ENCODE data around the gene SMC1B. TPM values are rescaled to one million over a fixed set of nuclear protein-coding genes. Genes with fewer than 3 reads are reported as not detected.

The SMC1B gene, protein sequence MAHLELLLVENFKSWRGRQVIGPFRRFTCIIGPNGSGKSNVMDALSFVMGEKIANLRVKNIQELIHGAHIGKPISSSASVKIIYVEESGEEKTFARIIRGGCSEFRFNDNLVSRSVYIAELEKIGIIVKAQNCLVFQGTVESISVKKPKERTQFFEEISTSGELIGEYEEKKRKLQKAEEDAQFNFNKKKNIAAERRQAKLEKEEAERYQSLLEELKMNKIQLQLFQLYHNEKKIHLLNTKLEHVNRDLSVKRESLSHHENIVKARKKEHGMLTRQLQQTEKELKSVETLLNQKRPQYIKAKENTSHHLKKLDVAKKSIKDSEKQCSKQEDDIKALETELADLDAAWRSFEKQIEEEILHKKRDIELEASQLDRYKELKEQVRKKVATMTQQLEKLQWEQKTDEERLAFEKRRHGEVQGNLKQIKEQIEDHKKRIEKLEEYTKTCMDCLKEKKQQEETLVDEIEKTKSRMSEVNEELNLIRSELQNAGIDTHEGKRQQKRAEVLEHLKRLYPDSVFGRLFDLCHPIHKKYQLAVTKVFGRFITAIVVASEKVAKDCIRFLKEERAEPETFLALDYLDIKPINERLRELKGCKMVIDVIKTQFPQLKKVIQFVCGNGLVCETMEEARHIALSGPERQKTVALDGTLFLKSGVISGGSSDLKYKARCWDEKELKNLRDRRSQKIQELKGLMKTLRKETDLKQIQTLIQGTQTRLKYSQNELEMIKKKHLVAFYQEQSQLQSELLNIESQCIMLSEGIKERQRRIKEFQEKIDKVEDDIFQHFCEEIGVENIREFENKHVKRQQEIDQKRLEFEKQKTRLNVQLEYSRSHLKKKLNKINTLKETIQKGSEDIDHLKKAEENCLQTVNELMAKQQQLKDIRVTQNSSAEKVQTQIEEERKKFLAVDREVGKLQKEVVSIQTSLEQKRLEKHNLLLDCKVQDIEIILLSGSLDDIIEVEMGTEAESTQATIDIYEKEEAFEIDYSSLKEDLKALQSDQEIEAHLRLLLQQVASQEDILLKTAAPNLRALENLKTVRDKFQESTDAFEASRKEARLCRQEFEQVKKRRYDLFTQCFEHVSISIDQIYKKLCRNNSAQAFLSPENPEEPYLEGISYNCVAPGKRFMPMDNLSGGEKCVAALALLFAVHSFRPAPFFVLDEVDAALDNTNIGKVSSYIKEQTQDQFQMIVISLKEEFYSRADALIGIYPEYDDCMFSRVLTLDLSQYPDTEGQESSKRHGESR
- total RNA-seq = under 1 TPM in 1 of 10 donors, not detected in 9; 0.05 TPM
- polyA plus RNA-seq = not detected
- long read RNA-seq, donor 1, partial matches to known transcripts = 0 of 1 reads
- long read RNA-seq, donor 1, other reads (novel, unspliced or antisense) = 1 of 1 reads
- long read RNA-seq, donor 2 = 0 reads
- long read RNA-seq, donor 3, partial matches to known transcripts = 0 of 1 reads
- long read RNA-seq, donor 3, other reads (novel, unspliced or antisense) = 1 of 1 reads

GRCh38 chr22:45413368-45414211 is at the start of gene SMC1B, which contains the start of gene RIBC2:
Gene SMC1B (minus strand): TSS chr22:45413599. CDS start chr22:45413567, 32 bp downstream.
Gene RIBC2 (plus strand): TSS chr22:45413693. CDS start chr22:45413887, 194 bp downstream.
- peak; percentile 85 to 96 (median 90) for ATAC-seq
- intact Hi-C loops (cut with DNase I) = loop anchor here in 1 of 10 donors (5.0 kb wide), 1 partner anchor 71 kb away; no protein-coding TSS in a partner anchor
- no peaks in the 10 kb centered on the region for H3K9me3 ChIP-seq
- peaks cover 0 to 21% (median 11%) of the 10 kb centered on the region in 9 donors for H3K4me1 ChIP-seq
- H3K36me3 ChIP-seq = no peaks in the 10 kb centered on the region
- peaks cover 0 to 12% (median 0%) of the 10 kb centered on the region in 7 donors for H3K27me3 ChIP-seq
- H3K27ac ChIP-seq = peak within 1 kb of the TSS in 3 of 10 donors; percentile 26 to 43 (median 28)
- H3K4me3 ChIP-seq = peak within 1 kb of the TSS; percentile 28 to 61 (median 47)
- WGBS, 2 donors = 8 to 10% methylated on average over 68 of the region's 68 CpGs
- TF ChIP-seq, protein P1, sequence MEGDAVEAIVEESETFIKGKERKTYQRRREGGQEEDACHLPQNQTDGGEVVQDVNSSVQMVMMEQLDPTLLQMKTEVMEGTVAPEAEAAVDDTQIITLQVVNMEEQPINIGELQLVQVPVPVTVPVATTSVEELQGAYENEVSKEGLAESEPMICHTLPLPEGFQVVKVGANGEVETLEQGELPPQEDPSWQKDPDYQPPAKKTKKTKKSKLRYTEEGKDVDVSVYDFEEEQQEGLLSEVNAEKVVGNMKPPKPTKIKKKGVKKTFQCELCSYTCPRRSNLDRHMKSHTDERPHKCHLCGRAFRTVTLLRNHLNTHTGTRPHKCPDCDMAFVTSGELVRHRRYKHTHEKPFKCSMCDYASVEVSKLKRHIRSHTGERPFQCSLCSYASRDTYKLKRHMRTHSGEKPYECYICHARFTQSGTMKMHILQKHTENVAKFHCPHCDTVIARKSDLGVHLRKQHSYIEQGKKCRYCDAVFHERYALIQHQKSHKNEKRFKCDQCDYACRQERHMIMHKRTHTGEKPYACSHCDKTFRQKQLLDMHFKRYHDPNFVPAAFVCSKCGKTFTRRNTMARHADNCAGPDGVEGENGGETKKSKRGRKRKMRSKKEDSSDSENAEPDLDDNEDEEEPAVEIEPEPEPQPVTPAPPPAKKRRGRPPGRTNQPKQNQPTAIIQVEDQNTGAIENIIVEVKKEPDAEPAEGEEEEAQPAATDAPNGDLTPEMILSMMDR (IDR thresholded peaks at IDR 0.05) = peak in 1 of 9 donors; percentile 10
- DNase-seq = peak; percentile 74 to 80

DNA sequence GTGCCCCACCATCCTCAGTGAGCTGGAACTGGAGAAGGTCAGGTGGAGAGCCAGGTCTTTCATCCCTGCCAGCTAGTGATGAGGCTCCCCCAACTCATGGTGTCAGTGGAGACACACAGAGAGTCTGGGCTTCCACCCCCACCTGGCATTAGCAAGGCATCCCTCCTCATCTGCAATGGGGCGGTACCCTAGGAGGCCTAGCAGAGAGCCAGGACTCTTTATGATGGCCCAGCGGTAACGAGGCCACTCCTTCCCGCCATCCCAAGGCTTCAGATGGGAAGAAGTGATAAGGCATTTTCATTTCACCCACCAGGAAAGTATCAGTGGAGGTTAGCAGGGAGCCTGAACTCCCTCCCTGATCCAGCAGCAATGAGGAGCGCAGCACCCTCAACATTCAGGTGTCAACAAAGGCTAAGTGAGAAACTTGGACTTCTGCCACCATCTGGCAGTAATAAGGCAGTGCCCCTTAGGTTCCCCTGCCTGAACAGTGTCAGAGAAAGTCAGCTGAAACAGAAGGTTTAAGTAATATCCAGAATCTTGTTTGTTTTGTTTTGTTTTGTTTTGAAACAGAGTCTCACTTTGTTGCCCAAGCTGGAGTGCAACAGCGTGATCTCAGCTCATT is 48.7 kb upstream of the SMC1B start:
- H3K36me3 ChIP-seq = no peaks in the 10 kb centered on the region
- H3K27me3 ChIP-seq = peaks cover 0 to 2% (median 0%) of the 10 kb centered on the region in 7 donors
- no peak for DNase-seq
- intact Hi-C loops (cut with DNase I) = loop anchor here in 2 of 10 donors (5.0 kb wide), 1 partner anchor 35 kb away; no protein-coding TSS in a partner anchor
- no peak overlapping the region for H3K4me3 ChIP-seq
- peaks cover 0 to 19% (median 5%) of the 10 kb centered on the region in 9 donors for H3K4me1 ChIP-seq
- 76 to 83% methylated on average over 6 of the region's 6 CpGs for WGBS, 2 donors
- TF ChIP-seq, protein P1 (IDR thresholded peaks at IDR 0.05) = no peak
- no peak for ATAC-seq
- H3K9me3 ChIP-seq = peaks cover 0 to 14% (median 0%) of the 10 kb centered on the region in 11 donors
- no peak overlapping the region for H3K27ac ChIP-seq
